ENCODE data around the gene ADSS2. TPM values are rescaled to one million over a fixed set of nuclear protein-coding genes. Genes with fewer than 3 reads are reported as not detected.

The ADSS2 gene
- total RNA-seq, 4 donors from 2014 or later, result 33.7 to 59.9 (median 42.2) TPM

DNA sequence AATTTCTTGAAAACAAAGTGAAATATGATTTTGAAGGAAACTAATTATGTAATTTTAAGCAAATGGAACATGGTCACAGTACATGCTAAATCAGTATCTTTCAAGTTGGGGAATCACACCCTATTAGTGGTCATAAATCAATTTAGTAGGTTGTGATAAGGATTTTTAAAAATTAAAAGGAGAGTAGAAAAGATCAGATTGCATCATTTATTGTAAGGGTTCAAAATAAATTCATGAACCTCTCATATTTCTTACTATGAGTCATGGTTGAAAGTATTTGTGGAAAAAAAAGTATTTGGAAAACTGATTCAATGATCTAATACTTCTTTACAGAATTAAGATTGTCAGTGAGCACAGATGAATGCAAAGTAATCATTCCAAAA, 14.6 kb downstream of the ADSS2 start:
- no peak for TF ChIP-seq POLR2A (IDR thresholded peaks at IDR 0.05)
- TF ChIP-seq, protein P1, sequence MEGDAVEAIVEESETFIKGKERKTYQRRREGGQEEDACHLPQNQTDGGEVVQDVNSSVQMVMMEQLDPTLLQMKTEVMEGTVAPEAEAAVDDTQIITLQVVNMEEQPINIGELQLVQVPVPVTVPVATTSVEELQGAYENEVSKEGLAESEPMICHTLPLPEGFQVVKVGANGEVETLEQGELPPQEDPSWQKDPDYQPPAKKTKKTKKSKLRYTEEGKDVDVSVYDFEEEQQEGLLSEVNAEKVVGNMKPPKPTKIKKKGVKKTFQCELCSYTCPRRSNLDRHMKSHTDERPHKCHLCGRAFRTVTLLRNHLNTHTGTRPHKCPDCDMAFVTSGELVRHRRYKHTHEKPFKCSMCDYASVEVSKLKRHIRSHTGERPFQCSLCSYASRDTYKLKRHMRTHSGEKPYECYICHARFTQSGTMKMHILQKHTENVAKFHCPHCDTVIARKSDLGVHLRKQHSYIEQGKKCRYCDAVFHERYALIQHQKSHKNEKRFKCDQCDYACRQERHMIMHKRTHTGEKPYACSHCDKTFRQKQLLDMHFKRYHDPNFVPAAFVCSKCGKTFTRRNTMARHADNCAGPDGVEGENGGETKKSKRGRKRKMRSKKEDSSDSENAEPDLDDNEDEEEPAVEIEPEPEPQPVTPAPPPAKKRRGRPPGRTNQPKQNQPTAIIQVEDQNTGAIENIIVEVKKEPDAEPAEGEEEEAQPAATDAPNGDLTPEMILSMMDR (IDR thresholded peaks at IDR 0.05), result no peak
- Histone ChIP-seq H3K27me3 (no peaks in the 10 kb centered on the region), H3K27ac (no peak overlapping the region), H3K36me3 (peaks cover 2 to 5% of the 10 kb centered on the region in 2 donors), H3K4me1 (peaks cover 7 to 10% of the 10 kb centered on the region in 2 donors), H3K9me3 (no peaks in the 10 kb centered on the region), H3K4me3 (replicated peaks in 1 of 3) (no peak overlapping the region)
- DNase-seq, result no peak
- intact Hi-C loops (cut with DNase I), result no loop called here

DNA sequence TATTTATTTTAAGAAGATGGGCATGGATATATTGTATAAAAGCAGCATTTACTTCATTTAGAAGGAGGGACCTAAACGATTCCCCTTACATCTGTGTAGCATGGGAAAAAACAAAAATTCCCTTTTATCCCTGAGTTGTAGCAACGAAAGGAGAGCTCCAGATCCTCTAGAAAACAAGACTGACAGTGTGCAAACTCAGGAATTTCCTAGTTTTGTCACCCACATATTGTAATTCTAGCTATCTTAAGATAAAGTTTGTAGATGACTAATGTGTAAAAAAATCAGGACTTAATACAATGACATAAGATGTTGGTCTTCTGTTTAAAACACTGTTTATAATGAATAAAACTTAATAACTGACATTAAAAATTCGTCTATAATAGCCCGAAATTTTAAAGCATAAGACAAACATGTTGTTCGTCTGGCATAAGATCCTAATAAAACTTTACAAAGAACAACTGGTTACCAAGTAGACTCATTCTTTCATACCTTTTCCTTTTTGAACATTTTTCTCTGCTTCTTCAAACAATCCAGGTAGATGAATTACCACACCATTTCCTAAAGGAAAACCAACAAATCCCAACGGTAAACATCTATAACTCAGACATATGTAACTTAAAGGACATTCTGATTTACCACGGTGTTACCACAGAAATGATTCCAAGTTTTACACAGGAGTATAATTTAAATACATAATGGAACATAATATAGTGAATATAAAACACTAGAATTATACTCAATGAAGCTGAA, 15.2 kb downstream of the ADSS2 start:
- H3K27me3 ChIP-seq, result no peaks in the 10 kb centered on the region
- DNase-seq, result no peak
- no peaks in the 10 kb centered on the region for H3K9me3 ChIP-seq
- H3K36me3 ChIP-seq, result peaks cover 2 to 5% of the 10 kb centered on the region in 2 donors
- intact Hi-C loops (cut with DNase I), result no loop called here
- TF ChIP-seq, protein P1 (IDR thresholded peaks at IDR 0.05), result no peak
- no peak for TF ChIP-seq POLR2A (IDR thresholded peaks at IDR 0.05)
- H3K27ac ChIP-seq, result no peak overlapping the region
- 88 to 91% methylated on average over 7 of the region's 7 CpGs for WGBS, 2 donors
- H3K4me3 ChIP-seq (replicated peaks in 1 of 3), result no peak overlapping the region
- H3K4me1 ChIP-seq, result peaks cover 7 to 10% of the 10 kb centered on the region in 2 donors

DNA sequence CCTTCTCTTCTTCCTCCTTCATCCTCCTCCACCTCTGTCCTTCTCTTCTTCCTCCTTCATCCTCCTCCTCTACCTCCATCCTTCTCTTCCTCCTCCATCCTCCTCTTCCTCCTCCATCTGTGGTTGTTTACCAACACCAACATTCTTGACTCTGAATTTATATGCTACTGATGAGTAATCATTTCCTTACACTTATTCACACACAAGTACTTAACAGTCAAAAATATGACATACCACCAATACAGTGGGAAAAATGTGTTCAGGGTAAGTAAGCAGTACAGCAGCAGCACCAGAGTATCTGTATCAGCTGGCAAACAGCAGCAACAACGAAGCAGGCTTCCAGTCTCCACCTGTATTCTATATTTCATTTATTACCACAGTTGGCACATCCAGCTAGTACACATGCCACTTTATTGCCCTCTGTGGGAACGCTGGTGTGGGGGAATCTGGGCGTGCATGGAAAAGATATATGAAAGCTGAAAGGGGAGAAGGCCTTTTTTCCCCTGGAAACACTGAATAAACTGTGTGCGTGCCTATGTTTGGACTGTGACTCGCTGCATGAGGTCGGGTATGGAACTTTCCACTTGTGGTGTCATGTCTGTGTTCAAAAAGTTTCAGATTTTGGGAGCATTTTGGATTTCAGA, 16.0 kb downstream of the ADSS2 start:
- Histone ChIP-seq H3K36me3 (peaks cover 2 to 5% of the 10 kb centered on the region in 2 donors), H3K4me1 (peaks cover 7 to 10% of the 10 kb centered on the region in 2 donors), H3K4me3 (replicated peaks in 1 of 3) (no peak overlapping the region), H3K27ac (no peak overlapping the region), H3K27me3 (no peaks in the 10 kb centered on the region), H3K9me3 (no peaks in the 10 kb centered on the region)
- intact Hi-C loops (cut with DNase I), result no loop called here
- no peak for TF ChIP-seq POLR2A (IDR thresholded peaks at IDR 0.05)
- TF ChIP-seq, protein P1 (IDR thresholded peaks at IDR 0.05), result no peak
- no peak for DNase-seq
- whole genome bisulfite sequencing, 2 donors, result 83 to 85% methylated on average over 6 of the region's 6 CpGs

DNA sequence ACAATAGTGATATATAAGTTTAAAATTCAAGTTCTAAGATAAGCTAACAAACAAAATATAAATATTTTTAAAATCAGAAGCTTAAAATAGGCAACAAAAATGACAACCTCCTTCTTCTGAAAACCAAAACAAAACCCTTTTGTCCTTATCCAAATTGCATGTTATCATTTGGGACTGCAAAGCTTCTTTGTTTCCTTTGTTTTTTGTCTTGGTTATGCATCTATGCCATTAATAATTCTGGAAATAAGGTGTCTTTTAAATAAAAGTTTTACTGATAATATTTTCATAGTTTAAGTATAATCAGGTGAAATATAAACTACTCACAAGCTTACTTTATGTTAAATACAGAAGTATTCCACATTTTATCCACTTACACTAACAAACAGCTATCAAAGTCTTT, 20.5 kb downstream of the ADSS2 start:
- no peak for DNase-seq
- Histone ChIP-seq H3K27ac (no peak overlapping the region), H3K4me3 (replicated peaks in 1 of 3) (no peak overlapping the region), H3K36me3 (peaks cover 2 to 5% of the 10 kb centered on the region in 2 donors), H3K9me3 (no peaks in the 10 kb centered on the region), H3K27me3 (no peaks in the 10 kb centered on the region), H3K4me1 (no peaks in the 10 kb centered on the region)
- intact Hi-C loops (cut with DNase I), result no loop called here
- TF ChIP-seq, protein P1 (IDR thresholded peaks at IDR 0.05), result no peak
- TF ChIP-seq POLR2A (IDR thresholded peaks at IDR 0.05), result no peak

DNA sequence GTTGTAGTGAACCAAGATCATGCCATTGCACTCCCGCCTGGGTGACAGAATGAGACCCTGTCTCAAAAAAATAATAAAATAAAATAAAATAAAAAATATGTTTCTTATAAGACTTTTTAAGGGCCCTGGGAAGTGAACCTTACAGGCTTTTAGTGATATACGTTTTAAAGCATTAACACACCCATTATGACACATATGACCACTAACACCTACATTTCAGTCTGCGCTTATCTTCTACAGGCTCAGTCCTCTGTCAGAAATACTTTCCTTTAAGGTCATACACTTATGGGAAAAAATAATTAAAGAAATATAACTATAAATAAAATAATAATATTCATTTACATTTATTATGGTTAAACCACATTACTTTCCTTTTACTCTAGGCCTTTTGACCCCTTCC, 21.9 kb downstream of the ADSS2 start:
- H3K36me3 ChIP-seq, result peaks cover 0 to 5% of the 10 kb centered on the region in 2 donors
- H3K27ac ChIP-seq, result no peak overlapping the region
- H3K4me1 ChIP-seq, result no peaks in the 10 kb centered on the region
- H3K27me3 ChIP-seq, result no peaks in the 10 kb centered on the region
- TF ChIP-seq POLR2A (IDR thresholded peaks at IDR 0.05), result no peak
- TF ChIP-seq, protein P1 (IDR thresholded peaks at IDR 0.05), result no peak
- DNase-seq, result no peak
- H3K4me3 ChIP-seq (replicated peaks in 1 of 3), result no peak overlapping the region
- WGBS, 2 donors, result 80 to 83% methylated on average over 3 of the region's 3 CpGs
- intact Hi-C loops (cut with DNase I), result no loop called here
- H3K9me3 ChIP-seq, result no peaks in the 10 kb centered on the region
